A549 (cell line): ENCODE data around the gene CCSER1.

Experiments used
- CTCF ChIP-seq: fragments of >200 bp; sonication (Bioruptor Twin); formaldehyde crosslinking; IDR thresholded peaks from 3 replicates; pipeline ENCODE4 v1.5.1; 2016
- JUNB ChIP-seq: fragments of >200 bp; sonication (Bioruptor Twin); formaldehyde crosslinking; IDR thresholded peaks from 2 replicates; pipeline ENCODE4 v1.6.1; 2016

GRCh38 chr4:90126805-90127204 lies 389 bp upstream of the CCSER1 start:
- TF ChIP-seq JUNB (no peak), CTCF (no peak)
